ENCODE results near the gene ABCB9. TPM values are rescaled to one million over a fixed set of nuclear protein-coding genes. Genes with fewer than 3 reads are reported as not detected.

The ABCB9 gene
- total RNA-seq, 1 donor from 2014 or later: 4.2 TPM

DNA sequence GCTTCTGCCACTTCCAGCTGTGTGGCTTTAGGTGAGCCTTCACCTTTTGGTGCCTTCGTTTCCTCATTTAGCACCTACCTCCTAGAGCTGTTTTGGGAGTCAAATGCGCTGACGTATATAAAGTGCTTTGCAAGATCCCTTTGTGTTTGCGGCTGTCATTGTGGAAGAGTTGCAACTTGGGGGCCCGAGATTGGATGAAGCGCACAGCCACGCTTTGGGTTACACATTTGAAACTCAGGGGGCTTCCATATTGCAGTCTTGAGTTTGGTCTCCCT lies 13.6 kb upstream of the ABCB9 start:
- intact Hi-C loops (cut with DNase I): loop anchor here (5.0 kb wide), 1 partner anchor 252 kb away; the partner anchor contains the start of genes MPHOSPH9 and MTRFR
- DNase-seq (ENCODE audit: extremely low spot score in 2 of 2): no peak
- TF ChIP-seq, protein P1, sequence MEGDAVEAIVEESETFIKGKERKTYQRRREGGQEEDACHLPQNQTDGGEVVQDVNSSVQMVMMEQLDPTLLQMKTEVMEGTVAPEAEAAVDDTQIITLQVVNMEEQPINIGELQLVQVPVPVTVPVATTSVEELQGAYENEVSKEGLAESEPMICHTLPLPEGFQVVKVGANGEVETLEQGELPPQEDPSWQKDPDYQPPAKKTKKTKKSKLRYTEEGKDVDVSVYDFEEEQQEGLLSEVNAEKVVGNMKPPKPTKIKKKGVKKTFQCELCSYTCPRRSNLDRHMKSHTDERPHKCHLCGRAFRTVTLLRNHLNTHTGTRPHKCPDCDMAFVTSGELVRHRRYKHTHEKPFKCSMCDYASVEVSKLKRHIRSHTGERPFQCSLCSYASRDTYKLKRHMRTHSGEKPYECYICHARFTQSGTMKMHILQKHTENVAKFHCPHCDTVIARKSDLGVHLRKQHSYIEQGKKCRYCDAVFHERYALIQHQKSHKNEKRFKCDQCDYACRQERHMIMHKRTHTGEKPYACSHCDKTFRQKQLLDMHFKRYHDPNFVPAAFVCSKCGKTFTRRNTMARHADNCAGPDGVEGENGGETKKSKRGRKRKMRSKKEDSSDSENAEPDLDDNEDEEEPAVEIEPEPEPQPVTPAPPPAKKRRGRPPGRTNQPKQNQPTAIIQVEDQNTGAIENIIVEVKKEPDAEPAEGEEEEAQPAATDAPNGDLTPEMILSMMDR (IDR thresholded peaks at IDR 0.05): no peak
- TF ChIP-seq POLR2AphosphoS5 (IDR thresholded peaks at IDR 0.05; ENCODE audit: insufficient read depth in 1 of 2, low read depth in 1 of 2) (no peak), POLR2A (IDR thresholded peaks at IDR 0.05) (no peak)
- H3K9me3 ChIP-seq: no peaks in the 10 kb centered on the region
- peaks cover 86% of the 10 kb centered on the region for H3K4me1 ChIP-seq
- H3K27me3 ChIP-seq: no peaks in the 10 kb centered on the region
- peaks cover 0 to 6% of the 10 kb centered on the region in 2 donors for H3K36me3 ChIP-seq
- peak overlapping the region; percentile 81 to 93 for H3K4me3 ChIP-seq
- H3K27ac ChIP-seq: peak overlapping the region; percentile 83

DNA sequence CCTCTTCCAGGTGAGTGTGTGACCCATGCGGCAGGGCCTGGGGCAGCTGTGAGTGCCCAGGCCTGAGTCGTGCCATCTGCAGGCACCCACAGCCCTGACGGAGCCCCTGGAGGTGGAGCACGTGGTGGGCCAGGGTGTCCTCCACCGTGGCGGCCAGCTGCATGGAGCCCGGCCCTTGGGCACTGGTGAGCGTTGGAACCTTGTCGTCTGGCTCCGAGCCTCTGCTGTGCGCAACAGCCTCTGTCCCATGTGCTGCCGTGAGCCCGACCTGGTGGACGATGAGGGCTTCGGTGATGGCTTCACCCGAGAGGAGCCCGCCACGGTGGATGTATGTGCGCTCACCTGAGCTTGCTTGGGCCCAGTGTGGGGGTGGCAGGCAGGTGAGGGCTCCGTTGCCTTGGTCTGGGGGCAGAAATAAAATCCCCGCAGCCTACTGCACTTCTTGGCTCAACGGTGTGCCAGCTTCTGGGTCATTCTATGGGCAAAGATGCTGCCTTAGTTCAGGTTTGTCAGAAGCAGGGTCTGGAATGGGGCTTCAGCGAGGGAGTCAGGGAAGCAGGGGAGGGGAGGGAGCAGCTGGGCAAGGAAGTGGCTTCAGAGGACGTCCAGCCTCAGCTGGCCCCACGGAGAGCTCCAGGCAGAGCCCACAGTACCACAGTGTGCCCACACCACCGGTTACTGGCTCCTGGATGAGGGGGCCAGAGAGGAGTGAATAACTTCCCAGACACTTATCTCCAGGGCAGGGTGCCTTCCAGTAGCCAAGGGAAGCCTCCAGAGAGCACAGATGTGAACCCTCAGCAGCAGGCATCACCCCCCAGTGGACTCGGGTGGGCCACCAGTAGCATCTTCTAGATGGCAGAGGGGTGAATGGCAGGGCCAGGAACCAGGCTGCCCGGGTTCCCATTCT lies 13.0 kb upstream of the ABCB9 start:
- intact Hi-C loops (cut with DNase I): no loop called here
- Histone ChIP-seq H3K36me3 (peaks cover 0 to 6% of the 10 kb centered on the region in 2 donors), H3K27ac (peak overlapping the region; percentile 83), H3K9me3 (no peaks in the 10 kb centered on the region), H3K4me1 (peaks cover 80% of the 10 kb centered on the region), H3K4me3 (peak overlapping the region; percentile 81 to 93), H3K27me3 (no peaks in the 10 kb centered on the region)
- DNase-seq (ENCODE audit: extremely low spot score in 2 of 2): no peak
- TF ChIP-seq POLR2AphosphoS5 (IDR thresholded peaks at IDR 0.05; ENCODE audit: insufficient read depth in 1 of 2, low read depth in 1 of 2) (no peak), POLR2A (IDR thresholded peaks at IDR 0.05) (no peak)
- TF ChIP-seq, protein P1 (IDR thresholded peaks at IDR 0.05): no peak

DNA sequence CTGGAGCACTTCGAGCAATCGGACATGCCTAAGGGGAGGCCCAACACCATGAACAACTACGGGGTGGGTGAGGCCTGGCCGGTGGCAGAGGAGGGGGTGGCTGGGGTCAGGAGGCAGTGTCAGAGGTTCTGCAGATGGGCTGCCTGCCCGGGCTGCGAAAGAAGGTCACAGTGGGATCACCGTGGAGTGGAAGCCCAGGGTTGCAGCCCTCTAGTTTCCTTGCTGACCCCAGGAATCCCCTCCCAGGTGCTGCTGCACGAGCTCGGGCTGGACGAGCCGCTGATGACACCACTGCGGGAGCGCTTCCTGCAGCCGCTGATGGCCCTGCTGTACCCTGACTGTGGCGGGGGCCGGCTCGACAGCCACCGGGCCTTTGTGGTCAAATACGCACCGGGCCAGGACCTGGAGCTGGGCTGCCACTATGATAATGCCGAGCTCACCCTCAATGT lies 12.3 kb upstream of the ABCB9 start:
- peaks cover 0 to 6% of the 10 kb centered on the region in 2 donors for H3K36me3 ChIP-seq
- H3K4me1 ChIP-seq: peaks cover 80% of the 10 kb centered on the region
- intact Hi-C loops (cut with DNase I): no loop called here
- no peak overlapping the region for H3K27ac ChIP-seq
- no peaks in the 10 kb centered on the region for H3K9me3 ChIP-seq
- TF ChIP-seq POLR2AphosphoS5 (IDR thresholded peaks at IDR 0.05; ENCODE audit: insufficient read depth in 1 of 2, low read depth in 1 of 2) (no peak), POLR2A (IDR thresholded peaks at IDR 0.05) (no peak)
- TF ChIP-seq, protein P1 (IDR thresholded peaks at IDR 0.05): no peak
- no peak overlapping the region for H3K4me3 ChIP-seq
- no peaks in the 10 kb centered on the region for H3K27me3 ChIP-seq
- DNase-seq (ENCODE audit: extremely low spot score in 2 of 2): no peak

DNA sequence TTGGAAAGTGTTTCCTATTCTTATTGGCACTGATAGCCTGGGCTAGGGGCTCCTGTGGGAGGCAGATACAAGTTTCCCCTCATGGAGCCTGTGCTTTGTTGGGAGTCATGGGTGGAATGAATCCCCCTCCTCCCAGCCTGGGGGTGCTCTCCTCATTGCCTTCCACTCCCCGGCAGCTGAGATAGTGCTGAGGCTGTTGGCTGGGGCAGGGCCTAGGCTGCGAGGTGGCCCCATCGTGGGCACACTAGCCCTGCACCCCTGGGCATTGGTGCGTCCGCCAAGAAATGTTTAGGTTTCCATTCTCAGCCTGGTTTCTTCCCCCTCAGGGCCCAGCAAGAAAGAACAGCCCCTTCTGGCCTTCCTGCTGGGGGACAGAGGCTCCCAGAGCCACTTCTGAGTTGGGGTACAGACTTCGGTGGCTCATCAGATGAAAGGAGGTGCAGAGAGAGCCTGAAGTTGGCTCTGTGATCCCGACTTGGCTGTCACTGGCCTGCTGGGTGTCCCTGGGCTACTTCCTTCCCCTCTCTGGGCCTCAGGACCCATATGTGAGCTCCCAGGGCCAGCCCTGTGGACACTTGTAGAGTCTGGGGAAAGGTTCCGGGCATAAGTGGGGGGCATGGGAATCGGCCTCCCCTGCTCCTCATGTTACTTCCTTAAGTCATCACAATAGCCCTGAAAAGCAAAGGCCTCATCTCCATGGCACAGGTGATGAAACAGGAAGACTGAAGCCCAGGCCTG lies 11.6 kb upstream of the ABCB9 start:
- Histone ChIP-seq H3K27ac (no peak overlapping the region), H3K4me1 (peaks cover 74% of the 10 kb centered on the region), H3K27me3 (no peaks in the 10 kb centered on the region), H3K36me3 (peaks cover 0 to 1% of the 10 kb centered on the region in 2 donors), H3K9me3 (no peaks in the 10 kb centered on the region), H3K4me3 (no peak overlapping the region)
- no peak for DNase-seq (ENCODE audit: extremely low spot score in 2 of 2)
- TF ChIP-seq POLR2AphosphoS5 (IDR thresholded peaks at IDR 0.05; ENCODE audit: insufficient read depth in 1 of 2, low read depth in 1 of 2) (no peak), POLR2A (IDR thresholded peaks at IDR 0.05) (no peak)
- TF ChIP-seq, protein P1 (IDR thresholded peaks at IDR 0.05): no peak
- intact Hi-C loops (cut with DNase I): no loop called here
